GM10266 (cell line): ENCODE data around the gene JARID2.

Source experiments
- DNase-seq: peaks from one replicate; pipeline ENCODE4 v3.0.0; 2012; ENCODE audit errors: extremely low spot score
- CTCF ChIP-seq: IDR thresholded peaks from 2 replicates; pipeline ENCODE4 v1.5.1; 2012; ENCODE audit warnings: mild to moderate bottlenecking, low read depth; ENCODE audit not compliant: control insufficient read depth, insufficient read depth; ENCODE audit errors: missing control alignments

The JARID2 gene

GRCh38 chr6:15483060-15483459 lies 237.2 kb downstream of the JARID2 start:
- TF ChIP-seq CTCF, result no peak
- DNase-seq, result no peak

DNA sequence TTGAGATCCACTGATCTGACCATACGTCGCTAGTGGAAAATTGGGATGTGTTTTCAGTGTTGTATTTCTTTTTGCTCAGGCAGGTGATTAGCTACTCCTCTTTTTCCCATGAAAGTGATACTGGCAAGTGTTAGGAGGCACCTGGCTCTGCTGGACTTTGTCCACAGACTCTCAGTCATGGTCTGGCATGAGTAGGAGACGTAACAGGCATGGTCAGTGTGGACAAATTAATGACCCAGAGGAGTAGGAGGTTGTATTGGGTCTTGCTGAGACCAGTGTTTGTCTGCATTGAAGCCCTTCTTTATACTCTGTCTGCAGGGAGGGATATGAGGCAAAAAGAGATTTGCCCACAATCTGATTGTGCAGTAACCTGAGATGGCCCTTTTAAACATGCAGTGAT lies 238.3 kb downstream of the JARID2 start:
- TF ChIP-seq CTCF, result no peak
- DNase-seq, result no peak

DNA sequence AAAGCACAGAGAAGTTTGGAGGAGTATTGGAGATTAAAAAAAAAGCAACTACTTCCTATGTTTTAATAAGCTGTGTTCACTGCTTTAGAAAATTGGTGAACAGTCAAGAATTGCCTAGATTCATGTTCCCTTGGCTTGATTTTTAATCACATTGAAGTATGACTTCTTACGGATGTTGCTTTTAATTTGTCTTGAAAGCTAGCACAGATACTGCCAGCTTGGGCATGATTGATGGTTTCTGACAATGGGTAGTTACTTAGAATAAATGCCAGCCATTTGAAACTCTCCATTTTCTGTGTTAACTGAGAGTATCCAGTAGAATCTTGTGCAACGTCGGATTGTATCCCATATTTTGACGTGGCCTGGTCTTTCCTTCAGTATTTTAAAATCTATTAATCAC lies 239.0 kb downstream of the JARID2 start:
- no peak for TF ChIP-seq CTCF
- DNase-seq, result no peak

GRCh38 chr6:15485936-15486335 lies 240.1 kb downstream of the JARID2 start:
- no peak for DNase-seq
- no peak for TF ChIP-seq CTCF

- no peak for TF ChIP-seq CTCF
- DNase-seq, result no peak
Observed at GRCh38 chr6:15487262-15487661, 241.4 kb downstream of the JARID2 start.

DNA sequence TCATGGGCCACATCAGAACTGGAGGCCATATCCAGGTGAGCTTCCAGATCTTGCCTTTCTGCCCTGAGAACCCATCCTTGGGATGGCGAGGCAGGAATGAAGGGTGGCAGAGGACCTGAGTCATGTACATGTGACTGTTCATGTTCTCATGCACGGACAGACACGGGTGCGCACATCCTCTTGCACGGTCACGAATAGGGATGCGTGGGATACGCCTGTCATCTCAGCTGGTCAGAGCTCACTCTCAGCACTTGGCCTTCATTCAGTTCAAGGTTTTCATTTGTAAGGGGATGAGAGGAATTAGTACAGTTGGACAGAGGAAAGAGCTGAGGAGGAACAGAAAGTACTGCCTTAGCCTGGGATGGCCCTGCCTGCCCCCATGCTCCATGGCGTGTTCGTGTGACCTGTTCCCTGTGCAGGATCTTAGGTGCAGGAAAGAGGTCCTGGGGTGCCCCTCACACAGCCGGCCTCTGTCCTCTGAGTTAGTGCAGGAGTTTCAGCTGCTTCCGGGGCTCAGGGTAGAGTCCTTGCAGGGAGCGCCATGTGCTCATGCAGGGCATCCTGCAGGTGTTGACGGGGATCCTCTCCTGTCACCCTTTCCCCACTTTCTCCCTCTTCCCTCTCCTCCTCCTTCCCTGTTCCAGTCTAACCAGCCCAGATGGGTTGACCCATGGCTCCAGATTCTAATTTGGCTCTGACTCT lies 243.5 kb downstream of the JARID2 start:
- no peak for DNase-seq
- no peak for TF ChIP-seq CTCF

- TF ChIP-seq CTCF, result no peak
- DNase-seq, result no peak
Observed at GRCh38 chr6:15490242-15491100, 244.6 kb downstream of the JARID2 start.
